ENCODE results near the gene ANAPC13.

GRCh38 chr3:134533493-134533892 lies 47.7 kb upstream of the ANAPC13 start:
- TF ChIP-seq CTCF (IDR thresholded peaks at IDR 0.05) (no peak), POLR2AphosphoS5 (IDR thresholded peaks at IDR 0.05; ENCODE audit: low read depth, low read length) (no peak)
